Measurements from ENCODE around the gene PTPRK.

PTPRK gene

DNA sequence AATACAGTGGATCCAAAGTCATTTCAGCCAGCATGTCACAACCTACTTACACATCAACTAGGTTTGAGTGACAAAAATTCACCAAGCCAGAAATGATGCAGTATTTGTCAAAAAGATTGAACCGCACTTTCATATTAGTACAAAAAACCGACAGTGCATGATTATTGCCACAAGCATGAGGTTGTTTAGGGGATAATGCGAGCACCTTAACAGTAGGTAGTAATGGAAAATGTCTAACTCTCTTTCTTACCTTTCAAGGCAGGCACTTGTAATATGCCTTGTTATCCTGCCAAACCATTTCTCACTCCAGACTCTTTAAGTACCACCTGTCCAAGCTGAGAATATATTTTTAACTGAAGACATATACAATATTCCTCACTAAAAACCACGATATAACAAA, 349.2 kb downstream of the PTPRK start:
- DNase-seq, result no peak

- DNase-seq, result no peak
These were observed 352.2 kb downstream of the PTPRK start for GRCh38 chr6:128168244-128168643.

DNA sequence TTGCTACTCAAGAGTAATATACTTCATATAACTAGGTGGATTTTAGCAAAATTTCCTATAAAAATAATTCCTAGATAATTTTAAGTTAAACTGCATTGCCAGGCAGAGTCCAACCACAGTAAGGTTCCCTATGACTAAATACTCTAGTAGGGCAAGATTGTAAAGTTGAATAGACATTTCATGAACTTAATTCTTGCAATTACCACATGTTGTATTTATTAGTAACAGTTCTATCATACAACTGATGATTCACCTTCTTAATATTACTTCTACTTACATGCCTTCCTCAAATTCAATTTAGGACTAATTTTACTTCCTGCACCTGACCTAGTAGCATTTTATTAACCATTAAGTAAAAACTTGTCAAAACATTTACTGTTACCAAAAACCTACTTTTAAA, 352.8 kb downstream of the PTPRK start:
- no peak for DNase-seq

GRCh38 chr6:128164254-128164653, 356.1 kb downstream of the PTPRK start:
- no peak for DNase-seq

DNA sequence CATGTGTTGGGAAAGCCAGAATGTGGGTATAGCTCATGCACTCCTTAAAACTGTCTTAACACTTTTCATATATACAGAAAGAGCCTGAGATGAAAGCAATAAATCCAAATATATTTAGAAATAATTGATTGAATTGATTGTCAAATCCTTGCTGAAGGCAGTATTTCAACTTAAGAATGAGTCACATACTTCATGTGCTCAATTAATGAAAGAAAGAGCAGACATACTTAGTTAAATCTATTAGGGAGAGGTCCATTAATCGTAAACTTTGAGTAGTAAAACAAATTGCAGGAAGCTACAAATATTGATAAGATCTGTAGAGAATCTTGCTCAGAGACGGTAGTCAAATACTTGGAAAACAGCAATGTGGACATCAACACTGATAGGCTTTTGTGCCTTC, 358.0 kb downstream of the PTPRK start:
- no peak for DNase-seq

GRCh38 chr6:128161839-128162238, 358.6 kb downstream of the PTPRK start:
- DNase-seq, result no peak

DNA sequence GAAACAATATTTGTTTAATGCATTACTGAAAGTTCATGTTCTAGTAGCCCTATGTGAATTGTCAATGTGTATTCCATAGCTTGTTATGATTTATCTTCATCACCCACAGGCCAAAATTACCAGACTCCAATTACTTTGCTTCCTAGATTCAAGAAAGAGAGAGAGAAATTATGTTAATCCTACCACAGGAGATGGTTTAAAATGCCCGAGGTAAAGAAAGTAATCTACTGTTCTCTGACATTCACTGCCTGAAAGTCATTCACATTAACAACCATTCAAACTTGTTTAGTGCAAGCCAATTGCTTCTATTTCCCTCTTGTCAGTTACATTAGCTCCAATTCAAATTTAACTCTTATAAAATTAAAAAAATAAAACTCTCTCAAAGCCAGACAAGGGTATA, 359.1 kb downstream of the PTPRK start:
- DNase-seq, result no peak

GRCh38 chr6:128158496-128158895, 361.9 kb downstream of the PTPRK start:
- no peak for DNase-seq

GRCh38 chr6:128156321-128157111, 363.9 kb downstream of the PTPRK start:
- DNase-seq, result no peak

DNA sequence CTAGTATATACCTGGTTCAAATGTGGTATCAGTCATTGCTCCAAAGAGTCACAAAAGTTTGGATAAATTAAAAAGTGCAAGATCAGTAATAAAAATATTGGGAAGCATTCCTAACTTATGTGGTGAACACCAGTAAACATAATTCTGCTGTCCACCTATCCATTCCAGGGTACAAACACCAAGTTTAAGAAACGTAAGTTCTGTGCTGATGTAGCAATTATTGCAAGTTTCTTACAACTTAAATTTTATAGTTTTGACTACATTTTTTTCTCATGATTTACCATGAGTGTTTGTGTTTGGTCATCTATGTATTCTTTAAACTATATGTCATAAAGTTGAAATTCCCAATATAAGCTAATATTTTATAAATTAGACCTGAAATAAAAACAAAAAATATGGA, 364.6 kb downstream of the PTPRK start:
- no peak for DNase-seq

GRCh38 chr6:128152551-128152950, 367.8 kb downstream of the PTPRK start:
- no peak for DNase-seq

- no peak for DNase-seq
These were observed 370.0 kb downstream of the PTPRK start for GRCh38 chr6:128150376-128150775.

DNA sequence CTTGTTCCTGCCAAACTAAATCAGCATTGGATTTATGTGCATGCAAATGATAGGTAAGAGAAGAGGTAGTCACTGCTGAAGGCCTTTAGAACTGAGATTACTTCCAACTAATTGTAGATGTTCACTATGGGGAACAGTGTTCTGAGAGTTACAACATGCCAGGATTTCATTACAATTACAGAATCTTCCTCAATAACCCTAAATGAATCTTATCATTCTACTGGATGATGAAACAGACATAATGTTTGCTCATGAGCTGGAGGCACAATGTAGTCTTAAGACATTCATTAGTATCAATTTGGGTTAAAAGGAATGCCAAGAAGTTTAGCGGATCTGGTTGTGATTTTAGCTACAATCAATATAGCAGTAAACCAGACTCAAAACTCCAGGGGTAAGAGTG, 370.6 kb downstream of the PTPRK start:
- DNase-seq, result no peak

DNA sequence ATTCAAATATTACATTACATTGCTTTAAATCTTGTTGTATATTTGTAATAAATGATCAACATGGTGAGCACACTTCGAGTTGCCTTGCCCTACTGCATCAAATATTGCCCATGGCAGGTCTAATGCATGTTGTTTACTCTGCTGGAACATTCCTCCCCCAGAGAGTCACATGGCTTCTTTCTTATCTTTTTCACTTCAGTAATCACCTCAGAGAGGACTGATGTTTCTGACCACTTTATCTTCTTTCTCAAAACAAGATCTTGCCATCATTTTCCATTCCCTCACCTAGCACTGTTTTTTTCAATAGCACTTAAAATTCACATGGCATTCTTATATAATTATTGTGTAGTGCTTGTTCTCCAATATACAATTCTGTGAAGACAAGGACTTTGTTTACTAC, 376.1 kb downstream of the PTPRK start:
- no peak for DNase-seq

GRCh38 chr6:128141932-128142331, 378.5 kb downstream of the PTPRK start:
- DNase-seq, result no peak

GRCh38 chr6:128139519-128139918, 380.9 kb downstream of the PTPRK start:
- DNase-seq, result no peak

DNA sequence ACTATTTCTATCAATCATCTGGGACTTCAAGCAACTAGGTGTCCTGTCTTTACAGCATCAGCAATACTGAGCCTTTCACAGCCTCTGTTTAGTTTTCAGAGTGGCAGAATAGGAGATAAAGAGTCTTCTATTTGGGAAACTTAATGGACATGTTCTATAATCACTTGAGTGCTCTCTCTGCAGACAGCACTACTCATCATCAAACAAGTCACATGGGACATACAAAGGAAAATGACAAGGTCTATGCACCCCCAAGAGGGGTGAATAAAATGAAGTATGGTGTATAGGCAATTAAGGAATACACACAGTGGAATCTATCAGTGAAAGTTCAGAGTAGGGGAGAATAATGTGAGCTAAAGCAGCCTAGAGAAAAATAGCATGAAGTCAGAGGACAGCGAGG, 381.7 kb downstream of the PTPRK start:
- no peak for DNase-seq

GRCh38 chr6:128135325-128135724, 385.1 kb downstream of the PTPRK start:
- DNase-seq, result no peak

DNA sequence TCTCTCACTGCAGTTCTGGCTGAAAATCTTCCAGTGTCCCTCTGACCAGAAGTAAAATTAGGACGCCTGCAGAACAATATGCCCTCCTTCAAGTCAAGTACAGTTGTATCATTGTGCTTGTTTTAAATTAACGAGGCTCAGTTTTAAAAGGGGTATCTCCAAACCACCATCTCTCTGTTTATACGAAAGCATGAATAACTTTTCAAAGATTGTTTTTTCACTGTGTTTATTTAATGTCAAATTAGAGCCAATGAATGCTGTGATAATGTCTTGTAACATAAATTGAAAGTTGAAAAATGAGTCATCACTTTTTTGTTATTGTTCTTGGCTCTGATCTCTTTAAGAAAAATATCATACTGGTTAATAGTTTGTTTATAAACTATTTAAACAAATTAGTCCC, 388.8 kb downstream of the PTPRK start:
- no peak for DNase-seq

DNA sequence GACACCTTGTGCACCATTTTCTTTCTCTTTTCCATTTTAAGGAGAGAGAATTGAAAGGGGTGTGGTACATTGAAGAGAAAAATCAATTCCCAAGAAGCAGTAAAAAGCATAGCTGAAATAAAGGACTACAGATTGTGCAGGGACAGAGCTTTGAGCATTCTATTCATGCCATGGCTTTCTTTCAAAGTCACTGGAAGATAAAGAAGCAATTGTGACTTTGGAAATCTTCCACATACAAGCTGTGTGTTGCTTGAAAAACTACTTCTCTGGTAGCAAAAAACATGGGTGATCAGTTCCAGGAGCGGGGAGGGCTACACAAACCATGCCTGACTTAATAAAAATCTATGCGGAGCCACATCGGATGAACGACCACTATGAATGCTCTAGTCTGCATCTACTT, 389.4 kb downstream of the PTPRK start:
- no peak for DNase-seq

GRCh38 chr6:128129679-128130078, 390.7 kb downstream of the PTPRK start:
- DNase-seq, result no peak

GRCh38 chr6:128127650-128128049, 392.7 kb downstream of the PTPRK start:
- no peak for DNase-seq

DNA sequence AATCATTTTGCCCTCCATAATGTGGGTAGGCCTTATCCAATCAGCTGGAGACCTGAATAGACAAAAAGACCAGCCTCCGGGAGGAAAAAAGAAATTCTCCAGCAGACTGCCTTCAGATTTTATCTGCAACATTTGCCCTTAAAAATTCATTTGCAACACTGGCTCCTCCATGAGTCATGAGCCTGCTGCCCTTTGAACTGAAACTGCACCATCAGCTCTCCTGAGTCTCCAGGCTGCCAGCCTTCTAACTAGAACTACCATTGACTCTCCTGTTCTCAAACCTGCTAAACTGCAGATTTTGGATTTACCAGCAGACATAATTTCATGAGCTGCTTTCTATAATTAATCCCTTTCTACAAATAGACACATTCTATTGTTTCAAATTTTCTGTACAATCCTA, 395.7 kb downstream of the PTPRK start:
- no peak for DNase-seq

DNA sequence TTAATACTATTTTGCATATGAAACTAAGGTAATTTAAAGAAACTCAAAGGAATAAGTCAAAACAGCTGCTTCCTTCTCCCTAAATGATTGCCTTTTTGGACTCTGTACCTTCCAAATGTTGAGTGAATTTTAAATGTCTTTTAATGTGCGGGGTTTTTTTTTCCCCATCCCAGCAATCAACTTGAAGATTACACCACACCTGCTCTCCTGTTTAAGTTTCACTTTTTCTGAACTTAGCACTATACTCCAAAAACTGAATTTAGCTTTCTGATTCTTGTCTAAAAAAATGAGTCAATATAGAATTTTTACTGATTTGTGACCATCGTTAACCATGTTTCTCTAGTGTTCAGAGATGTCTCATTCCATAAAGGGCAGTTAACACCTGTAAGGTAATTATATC, 398.8 kb downstream of the PTPRK start:
- DNase-seq, result no peak

DNA sequence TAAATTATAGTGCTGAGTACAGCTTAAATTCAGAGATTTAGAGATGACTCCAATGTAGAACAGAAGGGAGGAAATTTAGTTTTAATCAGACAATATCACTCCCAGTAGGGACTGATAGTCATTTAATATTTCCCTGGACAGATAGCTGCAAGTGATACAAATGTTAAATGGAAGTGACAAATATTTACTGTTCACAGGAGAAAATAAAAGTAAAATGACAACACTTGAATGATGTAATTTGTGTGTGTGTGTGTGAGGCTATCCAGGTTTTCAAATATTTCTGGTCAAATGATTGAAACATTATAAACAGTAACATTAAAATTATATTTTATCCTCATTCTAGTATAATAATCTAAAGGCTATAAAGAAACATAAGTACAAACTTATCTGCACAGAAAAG, 399.2 kb downstream of the PTPRK start:
- no peak for DNase-seq

Measured in activated CD4-positive, alpha-beta T cell treated with anti-CD3 and anti-CD28 coated beads for 1 hour (primary cell).